ENCODE data around the gene URI1. TPM values are rescaled to one million over a fixed set of nuclear protein-coding genes. Genes with fewer than 3 reads are reported as not detected.
"Not testable (repeated sequence)": the region's sequence is repeated elsewhere in the genome, so short reads cannot be mapped to it uniquely, and the experiment has no call there.

The URI1 gene
- total RNA-seq, 4 donors from 2014 or later: 65.0 to 84.4 (median 71.9) TPM

DNA sequence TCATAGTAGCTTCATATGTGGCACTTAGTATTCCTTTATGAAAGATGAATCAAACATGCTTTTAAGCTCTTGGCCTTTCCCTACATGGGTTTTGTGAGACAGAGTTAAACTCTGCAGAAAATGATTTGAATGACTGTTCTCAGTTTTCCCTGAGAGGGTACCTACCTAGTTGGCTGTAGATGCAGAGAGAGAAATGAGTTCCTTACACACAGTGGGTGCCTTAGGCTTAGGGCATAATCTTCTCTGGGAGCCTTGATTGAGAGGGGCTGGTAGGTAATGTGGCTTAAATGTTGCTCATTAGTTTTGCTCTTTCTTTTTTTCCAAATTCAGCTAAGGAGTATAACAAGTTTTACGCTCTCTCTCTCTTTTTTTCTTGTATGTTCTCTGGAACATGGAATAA is 3.0 kb downstream of the URI1 start:
- Histone ChIP-seq H3K9me3 (no peaks in the 10 kb centered on the region), H3K27ac (peak overlapping the region in 2 of 4 donors; percentile 40 to 56), H3K4me3 (peak overlapping the region in 1 of 2 donors; percentile 2), H3K27me3 (no peaks in the 10 kb centered on the region), H3K4me1 (peaks cover 0 to 61% (median 9%) of the 10 kb centered on the region in 3 donors), H3K36me3 (no peaks in the 10 kb centered on the region)
- 56 to 100% methylated on average over 1 of the region's 1 CpG for WGBS, 2 donors (ENCODE audit: low coverage in 1 of 2)
- TF ChIP-seq POLR2AphosphoS5 (IDR thresholded peaks at IDR 0.05): no peak
- TF ChIP-seq, protein P1, sequence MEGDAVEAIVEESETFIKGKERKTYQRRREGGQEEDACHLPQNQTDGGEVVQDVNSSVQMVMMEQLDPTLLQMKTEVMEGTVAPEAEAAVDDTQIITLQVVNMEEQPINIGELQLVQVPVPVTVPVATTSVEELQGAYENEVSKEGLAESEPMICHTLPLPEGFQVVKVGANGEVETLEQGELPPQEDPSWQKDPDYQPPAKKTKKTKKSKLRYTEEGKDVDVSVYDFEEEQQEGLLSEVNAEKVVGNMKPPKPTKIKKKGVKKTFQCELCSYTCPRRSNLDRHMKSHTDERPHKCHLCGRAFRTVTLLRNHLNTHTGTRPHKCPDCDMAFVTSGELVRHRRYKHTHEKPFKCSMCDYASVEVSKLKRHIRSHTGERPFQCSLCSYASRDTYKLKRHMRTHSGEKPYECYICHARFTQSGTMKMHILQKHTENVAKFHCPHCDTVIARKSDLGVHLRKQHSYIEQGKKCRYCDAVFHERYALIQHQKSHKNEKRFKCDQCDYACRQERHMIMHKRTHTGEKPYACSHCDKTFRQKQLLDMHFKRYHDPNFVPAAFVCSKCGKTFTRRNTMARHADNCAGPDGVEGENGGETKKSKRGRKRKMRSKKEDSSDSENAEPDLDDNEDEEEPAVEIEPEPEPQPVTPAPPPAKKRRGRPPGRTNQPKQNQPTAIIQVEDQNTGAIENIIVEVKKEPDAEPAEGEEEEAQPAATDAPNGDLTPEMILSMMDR (IDR thresholded peaks at IDR 0.05): no peak
- TF ChIP-seq POLR2A (IDR thresholded peaks at IDR 0.05): no peak
- TF ChIP-seq EP300 (IDR thresholded peaks at IDR 0.05): no peak
- ATAC-seq: no peak

DNA sequence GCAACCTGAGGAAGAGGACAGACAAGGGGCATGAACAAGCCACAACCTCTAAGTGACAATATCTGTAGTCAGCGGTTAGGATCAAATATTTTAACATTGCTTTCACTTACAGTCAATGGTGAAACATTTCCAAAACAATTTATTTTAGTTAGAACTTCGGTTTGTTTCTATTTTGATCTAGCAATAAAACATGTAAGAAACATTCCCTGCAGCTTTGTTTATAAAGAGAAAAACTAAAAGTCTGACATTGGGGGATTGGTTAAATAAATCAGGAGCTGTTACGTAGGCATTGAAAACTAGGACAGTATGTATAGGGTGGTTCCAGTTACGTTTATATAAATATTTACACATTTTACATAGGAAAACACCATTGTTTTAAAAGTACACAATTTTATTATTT is 3.4 kb downstream of the URI1 start:
- no peak overlapping the region for H3K4me3 ChIP-seq
- H3K27me3 ChIP-seq: no peaks in the 10 kb centered on the region
- H3K36me3 ChIP-seq: no peaks in the 10 kb centered on the region
- H3K9me3 ChIP-seq: no peaks in the 10 kb centered on the region
- 32 to 59% methylated on average over 4 of the region's 4 CpGs for WGBS, 2 donors (ENCODE audit: low coverage in 1 of 2)
- no peak for TF ChIP-seq POLR2A (IDR thresholded peaks at IDR 0.05)
- TF ChIP-seq, protein P1 (IDR thresholded peaks at IDR 0.05): no peak
- no peak for TF ChIP-seq POLR2AphosphoS5 (IDR thresholded peaks at IDR 0.05)
- no peak for TF ChIP-seq EP300 (IDR thresholded peaks at IDR 0.05)
- H3K4me1 ChIP-seq: peaks cover 0 to 61% (median 9%) of the 10 kb centered on the region in 3 donors
- no peak for ATAC-seq
- peak overlapping the region in 2 of 4 donors; percentile 40 to 56 for H3K27ac ChIP-seq

DNA sequence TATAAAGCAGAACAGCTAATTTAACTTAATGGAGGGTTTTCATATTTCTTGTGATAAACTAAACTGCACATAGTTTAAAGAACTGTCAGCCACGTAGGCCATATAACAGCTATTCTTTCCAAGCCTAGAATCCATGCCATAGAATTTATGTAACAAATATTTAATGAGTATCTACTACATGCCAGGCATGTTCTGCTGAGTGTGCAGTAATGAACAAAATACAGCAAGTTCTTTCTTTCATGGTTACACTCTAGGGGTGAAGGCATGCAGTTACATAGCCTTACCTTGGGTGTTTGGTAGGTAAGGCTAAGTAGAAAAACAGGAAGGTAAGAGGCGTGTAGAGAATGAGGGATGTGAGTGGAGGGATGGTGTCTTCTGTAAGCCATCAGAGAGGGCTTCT is 4.6 kb downstream of the URI1 start:
- TF ChIP-seq POLR2A (IDR thresholded peaks at IDR 0.05) (no peak), EP300 (IDR thresholded peaks at IDR 0.05) (no peak), POLR2AphosphoS5 (IDR thresholded peaks at IDR 0.05) (no peak)
- TF ChIP-seq, protein P1 (IDR thresholded peaks at IDR 0.05): no peak
- Histone ChIP-seq H3K4me1 (peaks cover 0 to 58% (median 9%) of the 10 kb centered on the region in 3 donors), H3K36me3 (no peaks in the 10 kb centered on the region), H3K27me3 (no peaks in the 10 kb centered on the region), H3K27ac (no peak overlapping the region), H3K9me3 (no peaks in the 10 kb centered on the region), H3K4me3 (no peak overlapping the region)
- WGBS, 2 donors (ENCODE audit: low coverage in 1 of 2): 73 to 78% methylated on average over 2 of the region's 2 CpGs
- no peak for ATAC-seq

DNA sequence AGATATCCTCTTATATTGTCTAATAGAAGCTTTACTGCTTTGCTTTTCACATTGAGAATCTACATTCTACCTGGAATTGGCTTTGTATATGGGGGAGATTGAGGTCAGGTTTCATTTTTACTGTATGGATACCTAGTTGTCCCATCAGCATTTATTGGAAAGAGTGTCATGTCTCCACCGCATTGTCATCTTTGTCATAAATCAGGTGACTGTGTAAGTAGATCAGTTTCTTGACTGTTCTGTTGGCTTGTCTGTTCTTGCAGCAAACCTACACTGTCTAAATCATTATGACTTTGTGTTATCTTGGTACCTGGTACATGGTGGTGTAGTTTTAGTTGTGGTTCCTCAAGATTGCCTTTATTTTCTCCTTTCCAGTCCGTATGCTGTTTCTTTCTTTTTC is 5.8 kb downstream of the URI1 start:
- 70 to 100% methylated on average over 2 of the region's 2 CpGs for WGBS, 2 donors (ENCODE audit: low coverage in 1 of 2)
- Histone ChIP-seq H3K9me3 (no peaks in the 10 kb centered on the region), H3K4me1 (peaks cover 0 to 59% (median 9%) of the 10 kb centered on the region in 3 donors), H3K36me3 (no peaks in the 10 kb centered on the region), H3K27ac (no peak overlapping the region), H3K27me3 (no peaks in the 10 kb centered on the region), H3K4me3 (no peak overlapping the region)
- TF ChIP-seq, protein P1 (IDR thresholded peaks at IDR 0.05): no peak
- TF ChIP-seq POLR2AphosphoS5 (IDR thresholded peaks at IDR 0.05): no peak
- ATAC-seq: no peak

DNA sequence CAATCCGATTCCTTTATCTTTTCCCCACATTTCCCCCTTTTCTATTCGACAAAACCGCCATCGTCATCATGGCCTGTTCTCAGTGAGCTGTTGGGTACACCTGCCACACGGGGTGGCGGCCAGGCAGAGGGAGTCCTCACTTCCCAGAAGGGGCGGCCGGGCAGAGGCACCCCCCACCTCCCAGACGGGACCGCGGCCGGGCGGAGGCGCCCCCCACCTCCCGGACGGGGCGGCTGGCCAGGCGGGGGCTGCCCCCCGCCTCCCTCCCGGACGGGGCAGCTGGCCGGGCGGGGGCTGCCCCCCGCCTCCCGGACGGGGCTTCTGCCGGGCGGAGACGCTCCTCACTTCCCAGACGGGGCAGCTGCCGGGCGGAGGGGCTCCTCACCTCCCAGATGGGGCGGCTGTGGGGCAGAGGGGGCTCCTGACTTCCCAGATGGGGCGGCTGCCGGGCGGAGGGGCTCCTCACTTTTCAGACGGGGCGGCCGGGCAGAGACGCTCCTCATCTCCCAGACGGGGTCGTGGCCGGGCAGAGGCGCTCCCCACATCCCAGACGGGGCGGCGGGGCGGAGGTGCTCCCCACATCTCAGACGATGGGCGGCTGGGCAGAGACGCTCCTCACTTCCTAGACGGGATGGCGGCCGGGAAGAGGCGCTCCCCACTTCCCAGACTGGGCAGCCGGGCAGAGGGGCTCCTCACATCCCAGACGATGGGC is 6.9 kb downstream of the URI1 start:
- H3K4me1 ChIP-seq: peaks cover 0 to 49% (median 9%) of the 10 kb centered on the region in 3 donors
- not testable (repeated sequence) for H3K27ac ChIP-seq, H3K4me3 ChIP-seq, H3K9me3 ChIP-seq, ATAC-seq, H3K36me3 ChIP-seq, H3K27me3 ChIP-seq
- WGBS, 2 donors (ENCODE audit: low coverage in 1 of 2): 94 to 100% methylated on average over 1 to 5 of the region's 57 CpGs
